NCI-H226 (cell line): Measurements from ENCODE around the gene PTH.

Source experiments
- DNase-seq: peaks from one replicate; pipeline ENCODE4 v3.0.0-alpha.2; 2015

PTH gene

DNA sequence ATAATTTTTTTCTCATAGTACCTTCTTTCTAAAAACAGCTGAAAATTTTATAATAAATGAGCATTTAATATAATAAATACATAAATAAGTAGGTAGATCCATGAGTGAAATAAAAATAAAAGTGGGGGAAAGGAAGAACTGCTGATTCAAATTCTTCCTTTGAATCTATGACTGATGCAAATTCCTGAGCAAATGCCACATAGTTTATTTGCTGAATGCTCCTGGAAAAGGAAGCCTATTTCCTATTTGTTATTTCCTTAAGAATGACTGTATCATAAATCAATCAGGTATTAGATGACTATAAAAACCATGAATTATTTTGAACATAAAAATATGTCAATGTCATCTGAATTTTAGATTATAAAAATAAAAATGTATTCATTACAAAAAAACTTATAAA lies 49.4 kb downstream of the PTH start:
- no peak for DNase-seq

DNA sequence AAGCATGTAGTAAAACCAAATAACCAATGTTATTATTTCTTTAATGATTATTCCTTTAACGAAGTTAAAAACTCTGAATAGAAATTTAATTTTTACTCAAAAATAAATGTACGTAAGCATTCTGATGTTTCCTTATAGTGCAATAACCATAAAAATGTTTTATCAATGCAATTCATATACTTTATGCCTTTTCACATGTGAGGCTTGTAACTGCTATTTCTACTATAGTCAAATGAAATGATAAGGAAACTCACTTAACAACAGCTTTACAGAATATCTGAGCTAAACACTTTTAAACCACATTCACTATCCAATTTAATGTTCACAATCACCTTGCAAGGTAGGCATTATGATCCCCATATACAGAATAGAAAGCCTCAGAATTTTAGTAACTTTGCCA lies 50.2 kb downstream of the PTH start:
- no peak for DNase-seq
